ENCODE measurements around the gene ZNF280A.

- TF ChIP-seq, protein P1, sequence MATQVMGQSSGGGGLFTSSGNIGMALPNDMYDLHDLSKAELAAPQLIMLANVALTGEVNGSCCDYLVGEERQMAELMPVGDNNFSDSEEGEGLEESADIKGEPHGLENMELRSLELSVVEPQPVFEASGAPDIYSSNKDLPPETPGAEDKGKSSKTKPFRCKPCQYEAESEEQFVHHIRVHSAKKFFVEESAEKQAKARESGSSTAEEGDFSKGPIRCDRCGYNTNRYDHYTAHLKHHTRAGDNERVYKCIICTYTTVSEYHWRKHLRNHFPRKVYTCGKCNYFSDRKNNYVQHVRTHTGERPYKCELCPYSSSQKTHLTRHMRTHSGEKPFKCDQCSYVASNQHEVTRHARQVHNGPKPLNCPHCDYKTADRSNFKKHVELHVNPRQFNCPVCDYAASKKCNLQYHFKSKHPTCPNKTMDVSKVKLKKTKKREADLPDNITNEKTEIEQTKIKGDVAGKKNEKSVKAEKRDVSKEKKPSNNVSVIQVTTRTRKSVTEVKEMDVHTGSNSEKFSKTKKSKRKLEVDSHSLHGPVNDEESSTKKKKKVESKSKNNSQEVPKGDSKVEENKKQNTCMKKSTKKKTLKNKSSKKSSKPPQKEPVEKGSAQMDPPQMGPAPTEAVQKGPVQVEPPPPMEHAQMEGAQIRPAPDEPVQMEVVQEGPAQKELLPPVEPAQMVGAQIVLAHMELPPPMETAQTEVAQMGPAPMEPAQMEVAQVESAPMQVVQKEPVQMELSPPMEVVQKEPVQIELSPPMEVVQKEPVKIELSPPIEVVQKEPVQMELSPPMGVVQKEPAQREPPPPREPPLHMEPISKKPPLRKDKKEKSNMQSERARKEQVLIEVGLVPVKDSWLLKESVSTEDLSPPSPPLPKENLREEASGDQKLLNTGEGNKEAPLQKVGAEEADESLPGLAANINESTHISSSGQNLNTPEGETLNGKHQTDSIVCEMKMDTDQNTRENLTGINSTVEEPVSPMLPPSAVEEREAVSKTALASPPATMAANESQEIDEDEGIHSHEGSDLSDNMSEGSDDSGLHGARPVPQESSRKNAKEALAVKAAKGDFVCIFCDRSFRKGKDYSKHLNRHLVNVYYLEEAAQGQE (IDR thresholded peaks at IDR 0.05; ENCODE audit: insufficient replicate concordance, low read depth) = no peak
- TF ChIP-seq, protein P2, sequence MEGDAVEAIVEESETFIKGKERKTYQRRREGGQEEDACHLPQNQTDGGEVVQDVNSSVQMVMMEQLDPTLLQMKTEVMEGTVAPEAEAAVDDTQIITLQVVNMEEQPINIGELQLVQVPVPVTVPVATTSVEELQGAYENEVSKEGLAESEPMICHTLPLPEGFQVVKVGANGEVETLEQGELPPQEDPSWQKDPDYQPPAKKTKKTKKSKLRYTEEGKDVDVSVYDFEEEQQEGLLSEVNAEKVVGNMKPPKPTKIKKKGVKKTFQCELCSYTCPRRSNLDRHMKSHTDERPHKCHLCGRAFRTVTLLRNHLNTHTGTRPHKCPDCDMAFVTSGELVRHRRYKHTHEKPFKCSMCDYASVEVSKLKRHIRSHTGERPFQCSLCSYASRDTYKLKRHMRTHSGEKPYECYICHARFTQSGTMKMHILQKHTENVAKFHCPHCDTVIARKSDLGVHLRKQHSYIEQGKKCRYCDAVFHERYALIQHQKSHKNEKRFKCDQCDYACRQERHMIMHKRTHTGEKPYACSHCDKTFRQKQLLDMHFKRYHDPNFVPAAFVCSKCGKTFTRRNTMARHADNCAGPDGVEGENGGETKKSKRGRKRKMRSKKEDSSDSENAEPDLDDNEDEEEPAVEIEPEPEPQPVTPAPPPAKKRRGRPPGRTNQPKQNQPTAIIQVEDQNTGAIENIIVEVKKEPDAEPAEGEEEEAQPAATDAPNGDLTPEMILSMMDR (IDR thresholded peaks at IDR 0.05; ENCODE audit: insufficient read depth, low read length) = no peak
- TF ChIP-seq POLR2AphosphoS5 (IDR thresholded peaks at IDR 0.05; ENCODE audit: low read depth) = no peak
- no peak for TF ChIP-seq GABPA (IDR thresholded peaks at IDR 0.05; ENCODE audit: low read depth)
- no peak for TF ChIP-seq SPI1 (IDR thresholded peaks at IDR 0.05; ENCODE audit: borderline replicate concordance, low read depth)
Observed at GRCh38 chr22:22548910-22549309, 28.8 kb upstream of the ZNF280A start.

Data from HL-60 (cell line).